NCI-H510A (cell line): ENCODE measurements around the gene AIG1.
A peak's percentile ranks its signal among the peaks of the same experiment; 100 is the strongest.
"Not testable (repeated sequence)": the region's sequence is repeated elsewhere in the genome, so short reads cannot be mapped to it uniquely, and the experiment has no call there.

Experiments
- DNase-seq: peaks from one replicate; lab custom pipeline; 2025; lab: John Stamatoyannopoulos, UW

The AIG1 gene

DNA sequence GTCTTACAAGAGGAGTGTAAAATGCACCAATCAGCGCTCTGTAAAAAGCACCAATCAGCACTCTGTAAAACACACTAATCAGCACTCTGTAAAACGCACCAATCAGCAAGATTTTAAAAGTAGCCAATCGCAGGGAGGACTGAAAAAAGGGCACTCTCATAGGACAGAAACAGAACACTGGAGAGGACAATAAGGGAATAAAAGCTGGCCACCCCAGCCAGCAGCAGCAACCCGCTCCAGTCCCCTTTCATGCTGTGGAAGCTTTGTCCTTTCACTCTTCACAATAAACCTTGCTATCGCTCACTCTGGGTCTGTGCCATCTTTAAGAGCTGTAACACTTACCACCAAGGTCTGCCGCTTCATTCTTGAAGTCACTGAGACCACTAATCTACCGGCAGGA is 1.7 kb upstream of the AIG1 start:
- DNase-seq, result no peak

- DNase-seq, result peak; percentile 2
Observed at GRCh38 chr6:143059663-143060353, 881 bp upstream of the AIG1 start.

GRCh38 chr6:143060354-143060805 is 309 bp upstream of the AIG1 start:
- DNase-seq, result peak; percentile 37

- no peak for DNase-seq
Observed at GRCh38 chr6:143061597-143062385, 1.1 kb downstream of the AIG1 start.

DNA sequence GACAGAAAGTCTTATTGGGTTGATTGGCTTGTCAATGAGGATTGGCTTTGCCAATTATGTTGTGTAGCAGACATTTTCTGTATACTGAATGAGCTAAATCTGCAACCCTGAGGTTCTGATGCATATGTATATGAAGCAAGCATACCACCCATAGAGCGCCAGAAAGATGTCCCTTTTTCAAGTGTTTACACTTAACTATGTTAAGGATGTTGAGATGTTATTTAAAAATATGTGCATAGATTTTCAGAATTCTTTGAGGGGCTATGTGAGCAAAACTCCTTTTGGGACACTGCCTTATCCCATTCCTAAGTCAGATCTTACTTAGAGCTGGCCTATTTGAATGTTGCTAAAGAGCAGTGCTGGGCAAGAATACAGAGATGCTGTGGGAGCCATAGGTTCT is 1.9 kb downstream of the AIG1 start:
- DNase-seq, result no peak

- DNase-seq, result no peak
Observed at GRCh38 chr6:143063631-143064030, 2.9 kb downstream of the AIG1 start.

DNA sequence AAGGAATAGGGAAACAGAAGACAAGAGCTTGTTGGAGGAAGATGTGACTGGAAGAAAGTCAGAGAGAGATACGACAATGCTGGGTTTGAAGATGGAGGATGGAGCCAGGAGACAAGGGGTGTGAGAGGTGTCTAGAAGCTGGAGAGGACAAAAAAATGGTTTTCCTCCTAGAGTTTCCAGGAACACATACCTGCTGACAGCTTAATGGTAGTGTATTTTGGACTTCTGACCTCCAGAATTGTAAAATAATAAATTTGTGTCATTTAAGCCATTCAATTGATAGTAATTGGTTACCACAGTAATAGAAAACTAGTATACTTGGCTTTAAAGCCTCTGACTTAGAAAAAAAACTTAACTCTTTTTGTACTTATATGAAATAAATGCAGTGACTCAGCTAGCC is 3.6 kb downstream of the AIG1 start:
- DNase-seq, result no peak

DNA sequence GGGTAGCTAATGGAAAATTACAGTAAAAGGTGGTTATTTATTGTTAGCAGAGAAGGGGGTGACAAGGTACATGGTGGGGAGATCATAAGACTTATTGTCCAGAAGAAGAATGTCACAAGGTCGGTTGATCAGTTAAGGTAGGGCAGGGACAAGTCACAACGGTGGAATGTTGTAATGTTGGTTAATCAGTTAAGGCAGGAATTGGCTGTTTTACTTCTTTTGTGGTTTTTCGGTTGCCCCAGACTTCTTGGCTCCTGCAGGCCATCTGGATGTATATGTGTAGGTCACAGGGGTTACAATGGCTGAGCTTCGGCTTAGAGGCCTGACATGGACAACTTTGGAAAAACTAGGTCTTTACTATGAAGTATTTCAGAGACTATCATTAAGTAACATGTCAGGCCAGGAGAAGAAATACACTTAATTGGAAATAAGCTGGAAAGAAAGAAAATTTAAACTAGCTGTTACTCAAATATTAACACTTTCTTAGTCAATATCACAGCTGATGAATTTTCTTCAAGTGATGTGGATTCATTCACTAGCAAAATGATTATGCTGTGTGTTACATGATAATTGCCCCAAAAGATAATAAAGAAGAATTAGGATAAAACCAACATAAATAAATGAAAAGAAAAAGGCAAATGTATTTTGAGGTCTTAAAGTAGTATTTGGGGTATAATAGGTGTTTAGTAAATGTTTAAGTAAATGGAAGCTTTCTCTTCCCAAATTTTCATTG is 4.4 kb downstream of the AIG1 start:
- DNase-seq, result no peak

- no peak for DNase-seq
Observed at GRCh38 chr6:143068001-143068400, 7.3 kb downstream of the AIG1 start.

GRCh38 chr6:143074101-143074500 is 13.4 kb downstream of the AIG1 start:
- DNase-seq, result no peak

- DNase-seq, result no peak
Observed at GRCh38 chr6:143074670-143075318, 14.1 kb downstream of the AIG1 start.

DNA sequence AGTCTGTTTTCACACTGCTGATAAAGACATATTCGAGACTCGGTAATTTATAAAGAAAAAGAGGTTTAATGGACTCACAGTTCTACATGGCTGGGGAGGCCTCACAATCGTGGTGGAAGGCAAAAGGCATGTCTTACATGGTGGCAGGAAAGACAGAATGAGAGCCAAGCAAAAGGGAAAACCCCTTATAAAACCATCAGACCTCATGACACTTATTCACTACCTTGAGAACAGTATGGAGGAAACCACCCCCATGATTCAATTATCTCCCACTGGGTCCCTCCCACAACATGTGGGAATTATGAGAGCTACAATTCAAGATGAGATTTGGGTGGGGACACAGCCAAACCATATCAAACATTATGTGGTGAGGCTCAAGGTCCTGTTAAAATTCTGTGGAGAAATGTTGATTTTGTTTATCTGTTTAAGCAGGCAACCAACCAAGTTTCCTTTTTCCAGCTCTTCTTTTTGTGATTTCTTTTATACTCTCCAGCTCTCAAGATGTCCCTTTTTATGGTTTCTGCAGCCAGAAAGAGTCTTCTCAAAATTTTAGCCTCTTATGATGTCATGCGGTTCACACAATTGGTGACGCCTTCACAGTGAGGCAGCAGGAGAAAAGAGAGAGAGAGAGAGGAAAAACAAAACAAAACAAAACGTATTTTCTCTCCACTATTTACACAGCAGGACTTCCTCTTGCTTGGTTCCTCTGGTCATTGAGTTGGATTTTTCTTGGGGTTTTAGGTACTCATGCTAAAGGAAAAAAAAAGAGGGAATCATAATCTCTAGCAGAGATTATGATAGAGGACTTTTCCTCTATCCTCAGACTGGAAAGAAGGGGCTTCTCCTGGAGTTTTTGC is 18.0 kb downstream of the AIG1 start:
- DNase-seq, result no peak

DNA sequence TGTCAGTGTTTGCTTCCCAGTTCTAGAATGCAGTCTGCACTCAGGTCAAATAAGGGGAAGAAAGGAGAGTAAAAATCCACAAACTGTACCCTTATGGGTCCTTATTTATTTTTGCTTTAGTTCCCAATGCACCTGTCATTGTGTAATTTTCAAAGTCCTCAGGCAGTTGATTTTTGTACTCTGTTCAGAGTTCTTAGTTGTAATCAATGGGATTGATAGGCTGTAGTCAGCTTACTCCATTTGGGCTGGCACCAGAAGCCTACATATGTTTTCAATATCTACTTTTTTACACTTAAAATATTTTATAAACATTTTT is 18.6 kb downstream of the AIG1 start:
- no peak for DNase-seq

DNA sequence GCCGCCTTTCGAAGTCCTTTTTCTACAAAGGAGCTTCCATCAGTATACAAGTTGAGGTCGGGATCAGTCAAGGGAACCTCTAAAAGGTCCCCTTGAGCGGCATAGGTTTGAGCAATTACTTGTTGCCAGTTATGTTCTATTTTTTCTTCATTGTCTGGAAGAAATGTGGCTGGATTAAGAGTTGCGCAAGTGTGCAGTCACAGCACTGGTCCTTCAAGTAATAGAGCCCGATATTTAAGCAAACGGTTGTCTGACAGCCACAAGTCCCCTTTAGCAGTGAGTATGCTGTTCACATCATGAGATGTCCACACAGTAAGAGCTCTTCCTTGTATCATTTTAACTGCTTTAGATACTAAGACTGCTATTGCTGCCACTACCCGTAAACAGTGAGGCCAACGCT is 21.6 kb downstream of the AIG1 start:
- not testable (repeated sequence) for DNase-seq

DNA sequence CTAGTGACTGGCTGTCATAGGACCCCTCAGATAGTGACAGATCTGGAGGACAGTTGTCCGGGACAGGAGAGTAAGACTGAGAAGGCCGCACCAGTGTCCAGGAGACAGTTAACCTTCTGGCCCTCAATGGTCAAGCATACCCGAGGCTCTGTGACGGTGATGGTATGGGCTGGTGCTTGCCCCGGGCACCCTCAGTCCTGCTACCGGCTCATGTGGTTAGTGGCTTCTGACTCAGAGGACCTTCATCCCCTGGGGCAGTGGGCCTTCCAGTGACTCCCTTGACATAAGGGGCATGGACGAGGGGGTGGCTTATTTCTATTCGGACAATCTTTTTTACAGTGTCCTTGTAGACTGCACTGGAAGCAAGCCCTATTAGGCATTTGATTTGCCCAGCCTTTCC is 23.3 kb downstream of the AIG1 start:
- not testable (repeated sequence) for DNase-seq

DNA sequence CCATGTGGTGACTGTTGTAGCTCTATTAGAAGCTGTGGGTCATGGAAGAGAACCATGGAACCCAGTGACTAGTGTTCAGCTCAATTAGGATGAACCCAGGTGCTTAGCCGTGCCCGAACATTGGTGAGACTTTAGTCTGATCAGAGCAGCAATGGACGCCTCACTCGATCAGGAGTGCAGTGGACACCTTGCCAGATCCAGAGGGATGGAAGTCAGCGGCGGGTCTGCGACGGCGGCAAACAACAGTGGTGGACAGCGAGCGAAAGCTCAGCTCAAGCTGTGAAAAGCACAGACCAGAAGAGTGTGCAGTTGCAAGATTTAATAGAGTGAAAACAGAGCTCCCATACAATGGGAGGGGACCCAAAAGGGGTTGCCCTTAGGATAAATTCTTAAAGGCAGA is 26.6 kb downstream of the AIG1 start:
- DNase-seq, result not testable (repeated sequence)

GRCh38 chr6:143087856-143088255 is 27.2 kb downstream of the AIG1 start:
- DNase-seq, result no peak

GRCh38 chr6:143090314-143091044 is 29.8 kb downstream of the AIG1 start:
- no peak for DNase-seq

DNA sequence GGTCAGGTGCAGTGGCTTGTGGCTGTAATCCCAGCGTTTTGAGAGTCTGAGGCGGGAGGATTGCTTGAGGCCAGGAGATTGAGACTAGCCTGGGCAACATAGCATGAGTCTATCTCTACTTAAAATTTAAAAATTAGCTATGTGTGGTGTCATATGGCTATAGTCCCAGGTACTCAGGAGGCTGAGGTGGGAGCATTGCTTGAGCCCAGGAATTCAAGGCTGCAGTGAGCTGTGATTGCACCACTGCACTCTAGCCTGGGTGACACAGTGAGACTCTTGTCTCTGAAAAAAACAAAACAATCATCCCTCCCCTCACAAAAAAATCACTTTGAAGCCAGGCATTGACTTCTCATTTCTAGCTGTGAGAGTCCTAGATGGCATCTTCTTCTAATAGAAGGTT is 32.1 kb downstream of the AIG1 start:
- no peak for DNase-seq

GRCh38 chr6:143093290-143093689 is 32.6 kb downstream of the AIG1 start:
- no peak for DNase-seq

DNA sequence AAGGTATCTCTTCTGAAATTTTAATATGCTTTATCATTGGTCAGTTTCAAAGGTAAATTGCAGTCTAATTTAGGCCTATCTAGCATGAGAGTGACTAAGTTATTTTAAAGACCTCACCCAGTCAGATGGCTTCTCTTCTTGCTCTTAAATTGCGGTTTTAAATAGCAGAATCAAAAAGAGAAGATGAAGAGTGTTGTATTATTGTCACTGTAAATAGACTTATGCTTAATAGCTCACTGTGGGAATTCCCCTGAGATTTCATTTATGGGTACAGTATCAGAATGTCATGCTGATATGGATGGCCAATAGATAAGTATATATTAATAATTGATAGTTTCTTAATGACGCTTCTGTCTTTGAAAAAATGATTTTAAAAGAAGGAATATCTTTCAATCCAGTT is 35.7 kb downstream of the AIG1 start:
- no peak for DNase-seq
